HG02642 (cell line): ENCODE measurements around the gene TMEM19.
A peak's percentile ranks its signal among the peaks of the same experiment; 100 is the strongest.
"Not testable (repeated sequence)": the region's sequence is repeated elsewhere in the genome, so short reads cannot be mapped to it uniquely, and the experiment has no call there.

Experiments
- ATAC-seq: cut with Tn5 transposase; IDR thresholded peaks from one replicate; pipeline ENCODE4 v1.9.1; 2021; ENCODE audit warnings: mild to moderate bottlenecking; ENCODE audit not compliant: unreplicated experiment, poor library complexity

TMEM19 gene

GRCh38 chr12:71664411-71665089 is 21.3 kb upstream of the TMEM19 start:
- ATAC-seq: peak; percentile 21

- ATAC-seq: no peak
Observed at GRCh38 chr12:71665090-71665463, 20.8 kb upstream of the TMEM19 start.

GRCh38 chr12:71666259-71666658 is 19.6 kb upstream of the TMEM19 start:
- no peak for ATAC-seq

GRCh38 chr12:71671311-71671710 is 14.6 kb upstream of the TMEM19 start:
- no peak for ATAC-seq

- ATAC-seq: no peak
Observed at GRCh38 chr12:71671816-71672215, 14.1 kb upstream of the TMEM19 start.

GRCh38 chr12:71682466-71682865 is 3.4 kb upstream of the TMEM19 start:
- ATAC-seq: no peak

GRCh38 chr12:71683633-71684032 is 2.2 kb upstream of the TMEM19 start:
- no peak for ATAC-seq

GRCh38 chr12:71684081-71684480 is 1.8 kb upstream of the TMEM19 start:
- no peak for ATAC-seq

- ATAC-seq: no peak
Observed at GRCh38 chr12:71685312-71685906, 473 bp upstream of the TMEM19 start.

- no peak for ATAC-seq
Observed at GRCh38 chr12:71686658-71687025, 760 bp downstream of the TMEM19 start.

- ATAC-seq: not testable (repeated sequence)
Observed at GRCh38 chr12:71687172-71687571, 1.3 kb downstream of the TMEM19 start.

- no peak for ATAC-seq
Observed at GRCh38 chr12:71688961-71689570, 3.2 kb downstream of the TMEM19 start.

GRCh38 chr12:71691504-71692129 is 5.7 kb downstream of the TMEM19 start:
- no peak for ATAC-seq

GRCh38 chr12:71693126-71693525 is 7.2 kb downstream of the TMEM19 start:
- ATAC-seq: no peak

- ATAC-seq: peak; percentile 17
Observed at GRCh38 chr12:71693651-71694050, 7.8 kb downstream of the TMEM19 start.

GRCh38 chr12:71694099-71694820 is 8.4 kb downstream of the TMEM19 start:
- ATAC-seq: peak; percentile 90

GRCh38 chr12:71695782-71696181 is 9.9 kb downstream of the TMEM19 start:
- ATAC-seq: no peak

GRCh38 chr12:71702181-71702580 is 16.3 kb downstream of the TMEM19 start:
- ATAC-seq: not testable (repeated sequence)

- ATAC-seq: no peak
Observed at GRCh38 chr12:71702590-71702989, 16.7 kb downstream of the TMEM19 start.

GRCh38 chr12:71703206-71703605 is 17.3 kb downstream of the TMEM19 start:
- ATAC-seq: no peak

GRCh38 chr12:71704920-71705319 is 19.0 kb downstream of the TMEM19 start:
- ATAC-seq: no peak
